HepG2 (cell line): Measurements from ENCODE around the gene LCE3E. TPM values are rescaled to one million over a fixed set of nuclear protein-coding genes. Genes with fewer than 3 reads are reported as not detected.
"Not testable (repeated sequence)": the region's sequence is repeated elsewhere in the genome, so short reads cannot be mapped to it uniquely, and the experiment has no call there.

Experiments used
- ATAC-seq: fragments of 200-7000 bp; cut with Tn5 transposase; 3 replicates; pipeline ENCODE4 v1.9.1; 2020; ENCODE audit warnings: mild to moderate bottlenecking, moderate library complexity
- BruUV-seq: library from RNA; stranded (reverse); fragments of 400-500 nt; replicated peaks from 2 replicates; lab custom pipeline; 2021; lab: Mats Ljungman, UMichigan
- CTCF ChIA-PET: fragments of 300-600 bp; formaldehyde crosslinking; extraction: SDS; loops from one replicate; lab custom pipeline; 2021; ENCODE audit warnings: low total read pairs, inconsistent platforms, low intra/inter-chr PET ratio; lab: Yijun Ruan, JAX
- POLR2A ChIA-PET: fragments of 350-600 bp; sonication (Branson Sonifier 250); formaldehyde crosslinking; loops from one replicate; lab custom pipeline; 2020; ENCODE audit warnings: antibody characterized with exemption, inconsistent platforms; lab: Yijun Ruan, JAX
- DNase-seq: peaks from one replicate; pipeline ENCODE4 v3.0.0-alpha.2; 2015; ENCODE audit warnings: low spot score
- FAIRE-seq: peaks from 3 replicates; lab custom pipeline; 2011; peaks lifted over from hg19 to GRCh38; lab: Jason Lieb, UNC
- H2AFZ ChIP-seq: one replicate; pipeline ENCODE4 v1.6.1; 2011; ENCODE audit warnings: low read length, inconsistent platforms
- H3K27ac ChIP-seq: fragments of 300-600 bp; 3 replicates; pipeline ENCODE4 v1.8.0; 2011; ENCODE audit warnings: mixed run types, mild to moderate bottlenecking, mixed read lengths, low read length, inconsistent platforms; ENCODE audit not compliant: insufficient read depth; ENCODE audit errors: extremely low read length
- H3K27me3 ChIP-seq, 2 experiments: fragments of 200-600 bp in 1 of 2; 2 replicates in 1 of 2; 3 replicates in 1 of 2; pipeline versions ENCODE4 v1.6.0 to v1.8.0; 2011; ENCODE audit warnings: low read length in 2 of 2, mild to moderate bottlenecking in 2 of 2, moderate library complexity in 2 of 2, inconsistent platforms in 1 of 2; ENCODE audit not compliant: insufficient read depth in 2 of 2, control insufficient read depth in 1 of 2
- H3K36me3 ChIP-seq, 2 experiments: fragments of 200-600 bp in 1 of 2; replicated peaks in 1 of 2; 2 replicates in 1 of 2; 3 replicates in 1 of 2; pipeline versions ENCODE4 v1.5.1 to v1.8.0; 2011; ENCODE audit warnings: low read length in 2 of 2, inconsistent platforms in 1 of 2; ENCODE audit not compliant: insufficient read depth in 2 of 2, control insufficient read depth in 1 of 2
- H3K4me1 ChIP-seq: 2 replicates; pipeline ENCODE4 v1.5.1; 2012; ENCODE audit warnings: low read length, inconsistent platforms; ENCODE audit not compliant: insufficient read depth
- H3K4me2 ChIP-seq: 2 replicates; pipeline ENCODE4 v1.6.0; 2011; ENCODE audit warnings: low read depth, low read length, inconsistent platforms
- H3K4me3 ChIP-seq, 3 experiments: fragments of 200-600 bp in 1 of 3; sonication (generic), shearing (Covaris generic) in 1 of 3; replicated peaks in 1 of 3; 2 replicates each; pipeline ENCODE4 v1.5.1; 2011 to 2016; ENCODE audit warnings: low read length in 3 of 3, inconsistent platforms in 2 of 3, low read depth in 2 of 3, mild to moderate bottlenecking in 2 of 3, control low read depth in 1 of 3, mixed read lengths in 1 of 3; ENCODE audit not compliant: insufficient read depth in 1 of 3
- H3K79me2 ChIP-seq: one replicate; pipeline ENCODE4 v1.6.1; 2011; ENCODE audit warnings: low read length, inconsistent platforms; ENCODE audit not compliant: insufficient read depth
- H3K9ac ChIP-seq: 2 replicates; pipeline ENCODE4 v1.6.0; 2011; ENCODE audit warnings: mild to moderate bottlenecking, low read depth, low read length, inconsistent platforms; ENCODE audit not compliant: insufficient read depth
- H3K9me3 ChIP-seq: 2 replicates; pipeline ENCODE4 v1.5.1; 2012; ENCODE audit warnings: mild to moderate bottlenecking, low read length
- H4K20me1 ChIP-seq: 2 replicates; pipeline ENCODE4 v1.6.0; 2011; ENCODE audit warnings: inconsistent platforms, mild to moderate bottlenecking, low read length, moderate library complexity; ENCODE audit not compliant: insufficient read depth
- MYPOP ChIP-seq: sonication (generic); formaldehyde crosslinking; IDR thresholded peaks from 2 replicates; pipeline ENCODE4 v1.8.1; 2023; ENCODE audit warnings: mild to moderate bottlenecking, moderate library complexity, missing genetic modification reagents
- PPARG ChIP-seq: conservative IDR thresholded peaks from 2 replicates; pipeline ENCODE4 v1.6.1; 2016; ENCODE audit warnings: missing biosample characterization, missing genetic modification reagents
- ZBTB38 ChIP-seq: sonication (generic); formaldehyde crosslinking; IDR thresholded peaks from 2 replicates; pipeline ENCODE4 v1.5.1; 2020; ENCODE audit warnings: mild to moderate bottlenecking, missing genetic modification reagents
- ZNF17 ChIP-seq: sonication (generic); formaldehyde crosslinking; IDR thresholded peaks from 2 replicates; pipeline ENCODE4 v1.5.0; 2020; ENCODE audit warnings: mild to moderate bottlenecking, missing genetic modification reagents
- ZNF205 ChIP-seq: IDR thresholded peaks from 2 replicates; pipeline ENCODE4 v1.6.1; 2018; ENCODE audit warnings: missing biosample characterization, missing genetic modification reagents
- ZNF609 ChIP-seq: sonication (generic); formaldehyde crosslinking; IDR thresholded peaks from 2 replicates; pipeline ENCODE4 v1.4.0; 2020; ENCODE audit warnings: mild to moderate bottlenecking, missing genetic modification reagents, borderline replicate concordance
- ZNF839 ChIP-seq: sonication (generic); formaldehyde crosslinking; IDR thresholded peaks from 2 replicates; pipeline ENCODE4 v1.4.0; 2020; ENCODE audit warnings: missing genetic modification reagents, mild to moderate bottlenecking, borderline replicate concordance
- WGBS: methylation state at CpG from one replicate; pipeline ENCODE4 v1.1.6; 2017; ENCODE audit warnings: low lambda C conversion rate; 5-methylcytosine and 5-hydroxymethylcytosine counted together
- in situ Hi-C: cut with HindIII; loops from 2 replicates; pipeline ENCODE4 v1.10.0; 2017; ENCODE audit warnings: low pct_unique_long_range_greater_than_20kb; ENCODE audit not compliant: extremely low pct_ligation_motif_present
- intact Hi-C: fragments of 100-400 bp; cut with micrococcal nuclease; formaldehyde crosslinking; loops from one replicate; pipeline ENCODE4 v1.10.0; 2022; ENCODE audit not compliant: unreplicated experiment
- polyA plus RNA-seq, 8 experiments: library from polyadenylated mRNA; depleted of rRNA in 3 of 8; stranded (reverse) in 7 of 8; unstranded in 1 of 8; fragments of >200 nt; fragmentation: Illumina TruSeq in 4 of 8; extraction: Trizol in 4 of 8; gene quantifications; 2 replicates each; pipeline versions ENCODE4 v1.2.1 to v1.2.3, GENCODE V29; 2011 to 2016; ENCODE audit warnings: low read depth in 4 of 8, missing spikeins in 1 of 8, mixed read lengths in 1 of 8; ENCODE audit not compliant: insufficient read depth in 1 of 8
- total RNA-seq, 5 experiments: library from RNA; depleted of rRNA; stranded (reverse); fragments of >200 nt; fragmentation: Illumina TruSeq; extraction: Trizol; gene quantifications; 2 replicates each; pipeline ENCODE4 v1.2.3, GENCODE V29; 2016; ENCODE audit warnings: low read depth in 1 of 5

Gene LCE3E
- total and polyA plus RNA-seq, 2 of the 13 experiments (the other 11 are each of a cell fraction or from before 2014, with no cell fraction given): not detected

DNA sequence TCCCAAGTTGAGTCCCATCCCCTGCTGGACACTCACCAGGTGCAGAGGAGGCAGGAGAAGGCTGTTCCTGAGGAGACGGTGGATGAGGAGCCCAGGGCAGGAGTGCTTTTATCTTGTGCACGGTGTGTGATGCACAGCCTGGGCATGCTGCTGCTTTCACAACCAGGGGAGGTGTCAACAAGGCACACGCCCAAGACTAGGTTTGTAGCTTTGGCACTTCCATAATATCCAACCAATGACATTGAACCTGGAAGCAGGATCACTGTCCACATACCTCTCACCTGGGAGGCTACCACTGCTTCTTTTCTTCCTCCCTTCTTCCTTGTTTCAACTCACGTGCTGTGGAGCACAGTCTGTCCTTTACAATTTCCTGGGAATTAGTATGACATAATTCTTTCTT, 13.9 kb upstream of the LCE3E start, which contains the start of gene LCE3D (continued):
- no peak for TF ChIP-seq ZNF609 (CRISPR knock-in tag)
- no peak for TF ChIP-seq MYPOP
- no peak for TF ChIP-seq ZBTB38 (CRISPR knock-in tag)
- no peak for TF ChIP-seq ZNF205 (CRISPR knock-in tag)
- TF ChIP-seq PPARG (CRISPR knock-in tag): no peak
- no peak for TF ChIP-seq ZNF839 (CRISPR knock-in tag)
- no peak for TF ChIP-seq ZNF17 (CRISPR knock-in tag)
- TF ChIP-seq, all 625 proteins: peak for 0

GRCh38 chr1:152579526-152579925, 12.9 kb upstream of the LCE3E start:
- H3K9me3 ChIP-seq, intact Hi-C loops, FAIRE-seq, ATAC-seq, in situ Hi-C loops, H3K79me2 ChIP-seq, CTCF ChIA-PET, H3K4me1 ChIP-seq, H4K20me1 ChIP-seq, H3K4me2 ChIP-seq, H3K9ac ChIP-seq, H3K27ac ChIP-seq, H3K36me3 ChIP-seq, DNase-seq, H3K27me3 ChIP-seq, H3K4me3 ChIP-seq, POLR2A ChIA-PET, H2AFZ ChIP-seq, BruUV-seq: not testable (repeated sequence)
- WGBS: no CpG with 5 or more reads among the region's 9 CpGs
